GM23338 (cell line): ENCODE measurements around the gene ANKRD2. TPM values are rescaled to one million over a fixed set of nuclear protein-coding genes. Genes with fewer than 3 reads are reported as not detected.
A peak's percentile ranks its signal among the peaks of the same experiment; 100 is the strongest.

Source experiments
- ATAC-seq: fragments of 200-7000 bp; cut with Tn5 transposase; 3 replicates; pipeline ENCODE4 v1.9.1; 2020
- DNase-seq: peaks from one replicate; pipeline ENCODE4 v3.0.0-alpha.2; 2015; ENCODE audit warnings: low spot score
- H2AFZ ChIP-seq: fragments of 200-600 bp; sonication (generic); 2 replicates; pipeline ENCODE4 v1.8.0; 2016; ENCODE audit warnings: antibody characterized with exemption, mild to moderate bottlenecking, moderate library complexity
- H3F3A ChIP-seq: fragments of 200-600 bp; sonication (generic); replicated peaks from 2 replicates; pipeline ENCODE4 v1.8.0; 2017; ENCODE audit warnings: antibody characterized with exemption, mixed run types, low read depth
- H3K27ac ChIP-seq: fragments of 200-600 bp; sonication (generic); 2 replicates; pipeline ENCODE4 v1.6.1; 2016; ENCODE audit warnings: low read depth
- H3K27me3 ChIP-seq: fragments of 200-600 bp; sonication (generic); 2 replicates; pipeline ENCODE4 v1.8.0; 2016; ENCODE audit warnings: mild to moderate bottlenecking, mixed run types, moderate library complexity; ENCODE audit not compliant: insufficient read depth
- H3K36me3 ChIP-seq: fragments of 200-600 bp; sonication (generic); 2 replicates; pipeline ENCODE4 v1.8.0; 2016; ENCODE audit warnings: mild to moderate bottlenecking; ENCODE audit not compliant: insufficient read depth
- H3K4me1 ChIP-seq: fragments of 200-600 bp; sonication (generic); 2 replicates; pipeline ENCODE4 v1.8.0; 2016; ENCODE audit warnings: mild to moderate bottlenecking, moderate library complexity; ENCODE audit not compliant: insufficient read depth
- H3K4me2 ChIP-seq: fragments of 200-600 bp; sonication (generic); 2 replicates; pipeline ENCODE4 v1.7.1; 2017; ENCODE audit warnings: mixed run types
- H3K4me3 ChIP-seq: fragments of 200-600 bp; sonication (generic); 2 replicates; pipeline ENCODE4 v1.6.1; 2016; ENCODE audit warnings: mixed run types
- H3K79me2 ChIP-seq: fragments of 200-600 bp; sonication (generic); replicated peaks from 2 replicates; pipeline ENCODE4 v1.8.0; 2017; ENCODE audit warnings: mild to moderate bottlenecking; ENCODE audit not compliant: insufficient read depth
- H3K9me2 ChIP-seq: fragments of 200-600 bp; sonication (generic); 2 replicates; pipeline ENCODE4 v1.8.0; 2017; ENCODE audit not compliant: insufficient read depth
- H4K20me1 ChIP-seq: fragments of 200-600 bp; sonication (generic); replicated peaks from 2 replicates; pipeline ENCODE4 v1.8.0; 2017; ENCODE audit warnings: mild to moderate bottlenecking; ENCODE audit not compliant: insufficient read depth
- H3K27ac Mint-ChIP-seq: 2 replicates; pipeline ENCODE4 v1.8.0; 2020; ENCODE audit warnings: inconsistent platforms, mild to moderate bottlenecking, moderate library complexity, mixed read lengths
- H3K27me3 Mint-ChIP-seq: 3 replicates; pipeline ENCODE4 v1.8.0; 2022; ENCODE audit warnings: low read depth, mild to moderate bottlenecking, moderate library complexity, mixed read lengths, inconsistent platforms; ENCODE audit not compliant: insufficient read depth, poor library complexity
- H3K36me3 Mint-ChIP-seq: 3 replicates; pipeline ENCODE4 v1.8.0; 2021; ENCODE audit warnings: low read depth, mild to moderate bottlenecking, inconsistent platforms, moderate library complexity, mixed read lengths
- H3K4me1 Mint-ChIP-seq: 3 replicates; pipeline ENCODE4 v1.8.0; 2020; ENCODE audit warnings: mild to moderate bottlenecking, inconsistent platforms, mixed read lengths
- H3K4me3 Mint-ChIP-seq: 3 replicates; pipeline ENCODE4 v1.8.0; 2021; ENCODE audit warnings: moderate library complexity, mild to moderate bottlenecking, inconsistent platforms, mixed read lengths
- H3K9me3 Mint-ChIP-seq: 3 replicates; pipeline ENCODE4 v1.8.0; 2020; ENCODE audit warnings: moderate library complexity, mild to moderate bottlenecking, inconsistent platforms, mixed read lengths
- CREB1 ChIP-seq: fragments of 250-450 bp; sonication (Bioruptor Pico); IDR thresholded peaks from 2 replicates; pipeline ENCODE4 v1.5.0; 2020; ENCODE audit warnings: low read depth, mild to moderate bottlenecking, moderate library complexity
- ETS1 ChIP-seq: IDR thresholded peaks from 2 replicates; pipeline ENCODE4 v1.6.1; 2016; ENCODE audit warnings: antibody characterized with exemption
- EZH2 ChIP-seq: fragments of 200-600 bp; sonication (generic); IDR thresholded peaks from one replicate; pipeline ENCODE4 v1.8.0; 2017; ENCODE audit warnings: antibody characterized with exemption, mild to moderate bottlenecking, low read depth; ENCODE audit not compliant: unreplicated experiment
- EZH2phosphoT487 ChIP-seq: fragments of 200-600 bp; sonication (generic); IDR thresholded peaks from one replicate; pipeline ENCODE4 v1.8.1; 2018; ENCODE audit warnings: antibody characterized with exemption; ENCODE audit not compliant: unreplicated experiment
- JUNB ChIP-seq: IDR thresholded peaks from one replicate; pipeline ENCODE4 v1.6.1; 2016; ENCODE audit warnings: antibody characterized with exemption; ENCODE audit not compliant: unreplicated experiment
- NANOG ChIP-seq: IDR thresholded peaks from 2 replicates; pipeline ENCODE4 v1.6.1; 2016; ENCODE audit warnings: antibody characterized with exemption, borderline replicate concordance
- POLR2AphosphoS5 ChIP-seq: IDR thresholded peaks from 2 replicates; pipeline ENCODE4 v1.6.1; 2016; ENCODE audit warnings: antibody characterized with exemption, low read depth
- REST ChIP-seq: IDR thresholded peaks from one replicate; pipeline ENCODE4 v1.6.1; 2018; ENCODE audit warnings: antibody characterized with exemption; ENCODE audit not compliant: unreplicated experiment
- STAT1 ChIP-seq: IDR thresholded peaks from one replicate; pipeline ENCODE4 v1.6.1; 2016; ENCODE audit warnings: antibody characterized with exemption; ENCODE audit not compliant: unreplicated experiment
- ZNF114 ChIP-seq: fragments of 250-450 bp; sonication (Bioruptor Pico); IDR thresholded peaks from 2 replicates; pipeline ENCODE4 v1.5.0; 2020; ENCODE audit warnings: mild to moderate bottlenecking, moderate library complexity
- ZNF331 ChIP-seq: fragments of 250-450 bp; sonication (Bioruptor Pico); IDR thresholded peaks from 2 replicates; pipeline ENCODE4 v1.5.0; 2020; ENCODE audit warnings: low read depth, mild to moderate bottlenecking, moderate library complexity
- polyA plus RNA-seq: library from polyadenylated mRNA; unstranded; fragments of >200 nt; fragmentation: Nextera tagmentation; extraction: Ambion mirVana; gene quantifications from 2 replicates; pipeline ENCODE4 v1.2.1, GENCODE V29; 2016
- total RNA-seq: library from RNA; depleted of rRNA; stranded (reverse); fragments of >200 nt; shearing (Covaris generic); gene quantifications from 2 replicates; pipeline ENCODE4 v1.2.3, GENCODE V29; 2014
- TF ChIP-seq, protein P1 (sequence below), 2 experiments: fragments of 200-600 bp in 1 of 2; sonication (generic) in 1 of 2; conservative IDR thresholded peaks; 2 replicates each; pipeline versions ENCODE4 v1.5.1 to v1.6.1; 2016 to 2017; ENCODE audit warnings: antibody characterized with exemption in 2 of 2, low read depth in 2 of 2, mild to moderate bottlenecking in 2 of 2, moderate library complexity in 1 of 2
- TF ChIP-seq, protein P2 (sequence below): fragments of 250-450 bp; sonication (Bioruptor Pico); IDR thresholded peaks from 2 replicates; pipeline ENCODE4 v1.5.0; 2020; ENCODE audit warnings: mild to moderate bottlenecking, moderate library complexity

The ANKRD2 gene
- total and polyA plus RNA-seq, 2 experiments from 2014 or later = not detected

DNA sequence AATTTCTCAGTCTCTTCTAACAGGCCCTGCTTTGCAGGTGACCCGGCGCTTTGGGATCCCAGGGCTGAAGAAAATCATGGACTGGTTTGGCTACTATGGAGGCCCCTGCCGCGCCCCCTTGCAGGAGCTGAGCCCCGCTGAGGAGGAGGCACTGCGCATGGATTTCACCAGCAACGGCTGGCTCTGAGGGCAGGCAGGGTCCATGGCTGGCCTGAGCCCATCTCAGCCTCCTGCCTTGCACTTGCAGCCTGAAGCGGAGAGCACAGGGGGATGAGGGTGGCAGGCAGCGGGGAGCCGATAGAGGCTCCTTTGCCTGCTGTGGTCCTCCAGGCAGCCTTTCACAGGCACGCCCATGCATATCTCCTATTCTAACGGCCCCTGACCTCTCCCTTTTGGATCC, 38.9 kb downstream of the ANKRD2 start:
- Histone ChIP-seq H3K27ac (no peak overlapping the region), H3F3A (no peaks in the 10 kb centered on the region), H2AFZ (no peak overlapping the region), H3K4me2 (no peak overlapping the region), H3K27me3 (no peaks in the 10 kb centered on the region), H3K9me2 (no peaks in the 10 kb centered on the region), H4K20me1 (0 out of 2 replicates have a peak, but pooled peaks cover 3% of the 10 kb centered on the region), H3K4me3 (no peak overlapping the region), H3K36me3 (no peaks in the 10 kb centered on the region), H3K79me2 (no peaks in the 10 kb centered on the region), H3K4me1 (no peaks in the 10 kb centered on the region)
- DNase-seq (no peak), ATAC-seq (peak; percentile 60)
- Mint-ChIP-seq H3K36me3 (no peaks in the 10 kb centered on the region), H3K4me3 (no peak overlapping the region), H3K27me3 (peaks cover 4% of the 10 kb centered on the region), H3K27ac (no peak overlapping the region), H3K9me3 (no peaks in the 10 kb centered on the region), H3K4me1 (peaks cover 10% of the 10 kb centered on the region)
- TF ChIP-seq ZNF114 (no peak), STAT1 (no peak), NANOG (no peak), EZH2 (no peak), JUNB (no peak), EZH2phosphoT487 (no peak), ZNF331 (CRISPR knock-in tag) (no peak), POLR2AphosphoS5 (no peak), REST (no peak), ETS1 (no peak), CREB1 (CRISPR knock-in tag) (no peak)
- TF ChIP-seq, protein P1, sequence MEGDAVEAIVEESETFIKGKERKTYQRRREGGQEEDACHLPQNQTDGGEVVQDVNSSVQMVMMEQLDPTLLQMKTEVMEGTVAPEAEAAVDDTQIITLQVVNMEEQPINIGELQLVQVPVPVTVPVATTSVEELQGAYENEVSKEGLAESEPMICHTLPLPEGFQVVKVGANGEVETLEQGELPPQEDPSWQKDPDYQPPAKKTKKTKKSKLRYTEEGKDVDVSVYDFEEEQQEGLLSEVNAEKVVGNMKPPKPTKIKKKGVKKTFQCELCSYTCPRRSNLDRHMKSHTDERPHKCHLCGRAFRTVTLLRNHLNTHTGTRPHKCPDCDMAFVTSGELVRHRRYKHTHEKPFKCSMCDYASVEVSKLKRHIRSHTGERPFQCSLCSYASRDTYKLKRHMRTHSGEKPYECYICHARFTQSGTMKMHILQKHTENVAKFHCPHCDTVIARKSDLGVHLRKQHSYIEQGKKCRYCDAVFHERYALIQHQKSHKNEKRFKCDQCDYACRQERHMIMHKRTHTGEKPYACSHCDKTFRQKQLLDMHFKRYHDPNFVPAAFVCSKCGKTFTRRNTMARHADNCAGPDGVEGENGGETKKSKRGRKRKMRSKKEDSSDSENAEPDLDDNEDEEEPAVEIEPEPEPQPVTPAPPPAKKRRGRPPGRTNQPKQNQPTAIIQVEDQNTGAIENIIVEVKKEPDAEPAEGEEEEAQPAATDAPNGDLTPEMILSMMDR (conservative IDR thresholded peaks at IDR 0.05; ENCODE audit: low read depth in 2 of 2) = no peak
- TF ChIP-seq, protein P2, sequence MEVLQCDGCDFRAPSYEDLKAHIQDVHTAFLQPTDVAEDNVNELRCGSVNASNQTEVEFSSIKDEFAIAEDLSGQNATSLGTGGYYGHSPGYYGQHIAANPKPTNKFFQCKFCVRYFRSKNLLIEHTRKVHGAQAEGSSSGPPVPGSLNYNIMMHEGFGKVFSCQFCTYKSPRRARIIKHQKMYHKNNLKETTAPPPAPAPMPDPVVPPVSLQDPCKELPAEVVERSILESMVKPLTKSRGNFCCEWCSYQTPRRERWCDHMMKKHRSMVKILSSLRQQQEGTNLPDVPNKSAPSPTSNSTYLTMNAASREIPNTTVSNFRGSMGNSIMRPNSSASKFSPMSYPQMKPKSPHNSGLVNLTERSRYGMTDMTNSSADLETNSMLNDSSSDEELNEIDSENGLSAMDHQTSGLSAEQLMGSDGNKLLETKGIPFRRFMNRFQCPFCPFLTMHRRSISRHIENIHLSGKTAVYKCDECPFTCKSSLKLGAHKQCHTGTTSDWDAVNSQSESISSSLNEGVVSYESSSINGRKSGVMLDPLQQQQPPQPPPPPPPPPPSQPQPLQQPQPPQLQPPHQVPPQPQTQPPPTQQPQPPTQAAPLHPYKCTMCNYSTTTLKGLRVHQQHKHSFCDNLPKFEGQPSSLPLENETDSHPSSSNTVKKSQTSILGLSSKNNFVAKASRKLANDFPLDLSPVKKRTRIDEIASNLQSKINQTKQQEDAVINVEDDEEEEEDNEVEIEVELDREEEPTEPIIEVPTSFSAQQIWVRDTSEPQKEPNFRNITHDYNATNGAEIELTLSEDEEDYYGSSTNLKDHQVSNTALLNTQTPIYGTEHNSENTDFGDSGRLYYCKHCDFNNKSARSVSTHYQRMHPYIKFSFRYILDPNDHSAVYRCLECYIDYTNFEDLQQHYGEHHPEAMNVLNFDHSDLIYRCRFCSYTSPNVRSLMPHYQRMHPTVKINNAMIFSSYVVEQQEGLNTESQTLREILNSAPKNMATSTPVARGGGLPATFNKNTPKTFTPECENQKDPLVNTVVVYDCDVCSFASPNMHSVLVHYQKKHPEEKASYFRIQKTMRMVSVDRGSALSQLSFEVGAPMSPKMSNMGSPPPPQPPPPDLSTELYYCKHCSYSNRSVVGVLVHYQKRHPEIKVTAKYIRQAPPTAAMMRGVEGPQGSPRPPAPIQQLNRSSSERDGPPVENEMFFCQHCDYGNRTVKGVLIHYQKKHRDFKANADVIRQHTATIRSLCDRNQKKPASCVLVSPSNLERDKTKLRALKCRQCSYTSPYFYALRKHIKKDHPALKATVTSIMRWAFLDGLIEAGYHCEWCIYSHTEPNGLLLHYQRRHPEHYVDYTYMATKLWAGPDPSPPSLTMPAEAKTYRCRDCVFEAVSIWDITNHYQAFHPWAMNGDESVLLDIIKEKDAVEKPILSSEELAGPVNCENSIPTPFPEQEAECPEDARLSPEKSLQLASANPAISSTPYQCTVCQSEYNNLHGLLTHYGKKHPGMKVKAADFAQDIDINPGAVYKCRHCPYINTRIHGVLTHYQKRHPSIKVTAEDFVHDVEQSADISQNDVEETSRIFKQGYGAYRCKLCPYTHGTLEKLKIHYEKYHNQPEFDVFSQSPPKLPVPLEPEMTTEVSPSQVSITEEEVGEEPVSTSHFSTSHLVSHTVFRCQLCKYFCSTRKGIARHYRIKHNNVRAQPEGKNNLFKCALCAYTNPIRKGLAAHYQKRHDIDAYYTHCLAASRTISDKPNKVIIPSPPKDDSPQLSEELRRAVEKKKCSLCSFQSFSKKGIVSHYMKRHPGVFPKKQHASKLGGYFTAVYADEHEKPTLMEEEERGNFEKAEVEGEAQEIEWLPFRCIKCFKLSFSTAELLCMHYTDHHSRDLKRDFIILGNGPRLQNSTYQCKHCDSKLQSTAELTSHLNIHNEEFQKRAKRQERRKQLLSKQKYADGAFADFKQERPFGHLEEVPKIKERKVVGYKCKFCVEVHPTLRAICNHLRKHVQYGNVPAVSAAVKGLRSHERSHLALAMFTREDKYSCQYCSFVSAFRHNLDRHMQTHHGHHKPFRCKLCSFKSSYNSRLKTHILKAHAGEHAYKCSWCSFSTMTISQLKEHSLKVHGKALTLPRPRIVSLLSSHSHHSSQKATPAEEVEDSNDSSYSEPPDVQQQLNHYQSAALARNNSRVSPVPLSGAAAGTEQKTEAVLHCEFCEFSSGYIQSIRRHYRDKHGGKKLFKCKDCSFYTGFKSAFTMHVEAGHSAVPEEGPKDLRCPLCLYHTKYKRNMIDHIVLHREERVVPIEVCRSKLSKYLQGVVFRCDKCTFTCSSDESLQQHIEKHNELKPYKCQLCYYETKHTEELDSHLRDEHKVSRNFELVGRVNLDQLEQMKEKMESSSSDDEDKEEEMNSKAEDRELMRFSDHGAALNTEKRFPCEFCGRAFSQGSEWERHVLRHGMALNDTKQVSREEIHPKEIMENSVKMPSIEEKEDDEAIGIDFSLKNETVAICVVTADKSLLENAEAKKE (CRISPR knock-in tag) = no peak
